SK-N-SH (cell line): ENCODE results near the gene DLG2. TPM values are rescaled to one million over a fixed set of nuclear protein-coding genes. Genes with fewer than 3 reads are reported as not detected.
A peak's percentile ranks its signal among the peaks of the same experiment; 100 is the strongest.

ENCODE experiments used
- CTCF ChIA-PET: fragments of 300-600, 350-600 bp; formaldehyde crosslinking; extraction: SDS; loops from one replicate; lab custom pipeline; 2021; lab: Yijun Ruan, JAX
- POLR2A ChIA-PET: fragments of 350-600 bp; sonication (Branson Sonifier 250); formaldehyde crosslinking; extraction: SDS; loops from one replicate; lab custom pipeline; 2020; ENCODE audit warnings: antibody characterized with exemption, inconsistent platforms; lab: Yijun Ruan, JAX
- DNase-seq: peaks from one replicate; pipeline ENCODE4 v3.0.0; 2012
- H2AFZ ChIP-seq: fragments of 200-600 bp; sonication (generic); 2 replicates; pipeline ENCODE4 v1.8.1; 2016; ENCODE audit warnings: antibody characterized with exemption, mild to moderate bottlenecking, low read depth
- H3F3A ChIP-seq: fragments of 200-600 bp; sonication (generic); replicated peaks from 2 replicates; pipeline ENCODE3; 2016; ENCODE audit warnings: antibody characterized with exemption, mild to moderate bottlenecking; ENCODE audit not compliant: insufficient read depth
- H3K27ac ChIP-seq, 2 experiments: fragments of 200-500 bp in 1 of 2; fragments of 200-600 bp in 1 of 2; sonication (Bioruptor generic) in 1 of 2; sonication (generic), shearing (Covaris generic) in 1 of 2; 2 replicates each; pipeline versions ENCODE4 v1.5.1 to v1.6.1; 2014 to 2016; ENCODE audit warnings: low read depth in 2 of 2, inconsistent platforms in 1 of 2, low read length in 1 of 2, mild to moderate bottlenecking in 1 of 2, mixed read lengths in 1 of 2
- H3K27me3 ChIP-seq: fragments of 200-600 bp; sonication (generic), shearing (Covaris generic); 2 replicates; pipeline ENCODE4 v1.6.1; 2016; ENCODE audit warnings: mixed run types; ENCODE audit not compliant: insufficient read depth
- H3K36me3 ChIP-seq, 2 experiments: fragments of 200-500 bp in 1 of 2; fragments of 200-600 bp in 1 of 2; sonication (Bioruptor generic) in 1 of 2; sonication (generic) in 1 of 2; replicated peaks in 1 of 2; 2 replicates each; pipeline versions ENCODE3 to v1.5.1; 2014 to 2016; ENCODE audit warnings: low read length in 1 of 2, mild to moderate bottlenecking in 1 of 2; ENCODE audit not compliant: insufficient read depth in 2 of 2, control insufficient read depth in 1 of 2
- H3K4me1 ChIP-seq, 2 experiments: fragments of 200-500 bp in 1 of 2; fragments of 200-600 bp in 1 of 2; sonication (Bioruptor generic) in 1 of 2; sonication (generic), shearing (Covaris generic) in 1 of 2; 2 replicates each; pipeline versions ENCODE4 v1.5.1 to v1.6.1; 2014 to 2016; ENCODE audit warnings: low read depth in 1 of 2, low read length in 1 of 2, mixed run types in 1 of 2; ENCODE audit not compliant: insufficient read depth in 2 of 2, control insufficient read depth in 1 of 2
- H3K4me2 ChIP-seq: fragments of 200-600 bp; sonication (generic), shearing (Covaris generic); 2 replicates; pipeline ENCODE4 v1.6.1; 2017; ENCODE audit warnings: mixed run types
- H3K4me3 ChIP-seq, 2 experiments: fragments of 200-500 bp in 1 of 2; fragments of 200-600 bp in 1 of 2; sonication (Bioruptor generic) in 1 of 2; sonication (generic), shearing (Covaris generic) in 1 of 2; 2 replicates each; pipeline versions ENCODE4 v1.5.1 to v1.8.1; 2014 to 2016; ENCODE audit warnings: low read depth in 2 of 2, inconsistent platforms in 1 of 2, low read length in 1 of 2, mild to moderate bottlenecking in 1 of 2, mixed read lengths in 1 of 2, moderate library complexity in 1 of 2
- H3K79me2 ChIP-seq: fragments of 200-600 bp; sonication (generic); 2 replicates; pipeline ENCODE4 v1.8.1; 2017; ENCODE audit warnings: mild to moderate bottlenecking; ENCODE audit not compliant: insufficient read depth
- H3K9ac ChIP-seq: fragments of 200-600 bp; sonication (generic); 2 replicates; pipeline ENCODE4 v1.6.1; 2017; ENCODE audit warnings: mixed run types
- H3K9me2 ChIP-seq: fragments of 200-600 bp; sonication (generic); 2 replicates; pipeline ENCODE4 v1.6.1; 2017; ENCODE audit warnings: mixed run types
- H3K9me3 ChIP-seq: fragments of 200-600 bp; sonication (generic); 2 replicates; pipeline ENCODE4 v1.6.1; 2017; ENCODE audit warnings: mixed run types, mild to moderate bottlenecking, moderate library complexity
- H4K20me1 ChIP-seq: fragments of 200-600 bp; sonication (generic); 2 replicates; pipeline ENCODE4 v1.6.1; 2017; ENCODE audit warnings: mild to moderate bottlenecking, mixed run types; ENCODE audit not compliant: insufficient read depth
- CTCF ChIP-seq: fragments of 200-600 bp; sonication (generic); IDR thresholded peaks from 2 replicates; pipeline ENCODE4 v1.6.1; 2017; ENCODE audit warnings: antibody characterized with exemption, mild to moderate bottlenecking, moderate library complexity
- ELF1 ChIP-seq: IDR thresholded peaks from 2 replicates; pipeline ENCODE4 v1.4.0; 2012
- EP300 ChIP-seq, 2 experiments: IDR thresholded peaks; 2 replicates each; pipeline versions ENCODE4 v1.4.0 to v1.6.1; 2012; ENCODE audit warnings: borderline replicate concordance in 1 of 2, low read depth in 1 of 2, low read length in 1 of 2
- FOSL2 ChIP-seq: IDR thresholded peaks from 2 replicates; pipeline ENCODE4 v1.4.0; 2012; ENCODE audit warnings: low read depth, mild to moderate bottlenecking, moderate library complexity, borderline replicate concordance
- FOXM1 ChIP-seq: IDR thresholded peaks from 2 replicates; pipeline ENCODE4 v1.4.0; 2012; ENCODE audit warnings: low read depth, mild to moderate bottlenecking
- GABPA ChIP-seq: IDR thresholded peaks from 2 replicates; pipeline ENCODE4 v1.4.0; 2012; ENCODE audit warnings: low read depth, mild to moderate bottlenecking
- GATA2 ChIP-seq: sonication (generic); formaldehyde crosslinking; IDR thresholded peaks from 2 replicates; pipeline ENCODE4 v1.5.0; 2020; ENCODE audit warnings: mild to moderate bottlenecking, missing genetic modification reagents
- JUND ChIP-seq: IDR thresholded peaks from 2 replicates; pipeline ENCODE4 v1.4.0; 2012
- MAX ChIP-seq: IDR thresholded peaks from 2 replicates; pipeline ENCODE4 v1.4.0; 2012; ENCODE audit warnings: low read depth
- MEF2A ChIP-seq: IDR thresholded peaks from 2 replicates; pipeline ENCODE4 v1.4.0; 2012; ENCODE audit warnings: low read depth, borderline replicate concordance
- MXI1 ChIP-seq: IDR thresholded peaks from 2 replicates; pipeline ENCODE4 v1.6.1; 2012; ENCODE audit warnings: mild to moderate bottlenecking, low read depth, low read length, improper control_type of control experiment
- NFIC ChIP-seq: IDR thresholded peaks from 2 replicates; pipeline ENCODE4 v1.4.0; 2012; ENCODE audit warnings: borderline replicate concordance
- NRF1 ChIP-seq: IDR thresholded peaks from 2 replicates; pipeline ENCODE4 v1.6.1; 2012; ENCODE audit warnings: low read depth, mild to moderate bottlenecking, low read length
- RAD21 ChIP-seq: IDR thresholded peaks from 2 replicates; pipeline ENCODE4 v1.6.1; 2012; ENCODE audit warnings: mild to moderate bottlenecking, low read length
- RCOR1 ChIP-seq: fragments of 150-350 bp; IDR thresholded peaks from 2 replicates; pipeline ENCODE4 v1.6.1; 2017; ENCODE audit warnings: antibody characterized with exemption, low read length
- RFX5 ChIP-seq: IDR thresholded peaks from 2 replicates; pipeline ENCODE4 v1.6.1; 2012; ENCODE audit warnings: mild to moderate bottlenecking, improper control_type of control experiment, low read length
- SMC3 ChIP-seq: IDR thresholded peaks from 2 replicates; pipeline ENCODE4 v1.6.1; 2012; ENCODE audit warnings: low read depth, low read length, improper control_type of control experiment
- TAF1 ChIP-seq: IDR thresholded peaks from 2 replicates; pipeline ENCODE4 v1.6.1; 2012; ENCODE audit warnings: low read depth, mild to moderate bottlenecking, low read length, moderate library complexity, borderline replicate concordance
- USF2 ChIP-seq: fragments of 150-350 bp; IDR thresholded peaks from 2 replicates; pipeline ENCODE4 v1.6.1; 2017; ENCODE audit warnings: antibody characterized with exemption, low read length, low read depth, borderline replicate concordance
- ZBTB33 ChIP-seq: IDR thresholded peaks from 2 replicates; pipeline ENCODE4 v1.4.0; 2012; ENCODE audit warnings: low read depth, borderline replicate concordance
- WGBS: methylation state at CpG from one replicate; pipeline ENCODE4 v1.1.6; 2017; ENCODE audit warnings: low lambda C conversion rate; 5-methylcytosine and 5-hydroxymethylcytosine counted together
- polyA plus RNA-seq, 3 experiments: library from polyadenylated mRNA; depleted of rRNA; stranded (reverse); fragments of >200 nt; gene quantifications; 2 replicates each; pipeline ENCODE4 v1.2.3, GENCODE V29; 2012

DLG2 gene
- polyA plus RNA-seq, 1 of the 3 experiments (the other 2 are of a cell fraction), result 0.21 TPM

GRCh38 chr11:83823461-83824025 lies 1803.6 kb downstream of the DLG2 start:
- DNase-seq, result no peak
- TF ChIP-seq GATA2 (CRISPR knock-in tag), result no peak
- TF ChIP-seq GABPA, result no peak
- TF ChIP-seq RCOR1, result no peak
- TF ChIP-seq MEF2A, result no peak
- TF ChIP-seq MAX, result no peak
- TF ChIP-seq TAF1, result no peak
- no peak for TF ChIP-seq USF2
- no peak for TF ChIP-seq JUND
- Histone ChIP-seq H4K20me1 (no peaks in the 10 kb centered on the region), H2AFZ (peak overlapping the region; percentile 80), H3K9me3 (no peaks in the 10 kb centered on the region), H3K4me1 (peaks cover 0 to 31% of the 10 kb centered on the region in 2 experiments; a peak in 1 of 4 replicates), H3K4me3 (no peak overlapping the region), H3K9me2 (no peaks in the 10 kb centered on the region), H3K27me3 (no peaks in the 10 kb centered on the region), H3K36me3 (no peaks in the 10 kb centered on the region), H3K79me2 (no peaks in the 10 kb centered on the region), H3F3A (peaks cover 18% of the 10 kb centered on the region), H3K4me2 (no peak overlapping the region), H3K9ac (no peak overlapping the region), H3K27ac (no peak overlapping the region)
- ChIA-PET CTCF (interaction anchor here (0.6 to 5.4 kb wide), 10 partner anchors 12 to 1105 kb away, joined by 3 to 36 read pairs (median 4); partner anchors contain the start of gene PRCP), POLR2A (no interaction called here)
- 55% methylated on average over 7 of the region's 7 CpGs for WGBS

GRCh38 chr11:83819931-83820549 lies 1807.1 kb downstream of the DLG2 start:
- ChIA-PET POLR2A (no interaction called here), CTCF (interaction anchor here (0.6 to 8.1 kb wide), 80 partner anchors 8 to 1134 kb away, joined by 3 to 171 read pairs (median 4); partner anchors contain the start of genes CCDC90B and DDIAS)
- no peaks in the 10 kb centered on the region for H3K36me3 ChIP-seq
- no peak overlapping the region for H3K4me3 ChIP-seq
- H4K20me1 ChIP-seq, result no peaks in the 10 kb centered on the region
- WGBS, result 3% methylated on average over 2 of the region's 2 CpGs
- no peaks in the 10 kb centered on the region for H3K9me3 ChIP-seq
- H3K4me2 ChIP-seq, result no peak overlapping the region
- 0 out of 2 replicates have a peak overlapping the region, but pooled peaks have one; percentile 10 for H2AFZ ChIP-seq
- no peaks in the 10 kb centered on the region for H3K79me2 ChIP-seq
- H3K27ac ChIP-seq, result no peak overlapping the region
- DNase-seq, result peak; percentile 29
- no peaks in the 10 kb centered on the region for H3K27me3 ChIP-seq
- H3K9me2 ChIP-seq, result no peaks in the 10 kb centered on the region
- peaks cover 16% of the 10 kb centered on the region for H3F3A ChIP-seq
- H3K9ac ChIP-seq, result no peak overlapping the region
- peaks cover 2 to 30% of the 10 kb centered on the region in 2 experiments; a peak in 3 of 4 replicates for H3K4me1 ChIP-seq
- TF ChIP-seq EP300 (IDR thresholded peaks at IDR 0.05; ENCODE audit: borderline replicate concordance in 1 of 2, low read depth in 1 of 2, low read length in 1 of 2) (no peak), NFIC (peak; percentile 67; the same call in 1 of the 2 replicates), ZBTB33 (no peak), CTCF (peak; percentile 80), SMC3 (peak; percentile 65), TAF1 (no peak), MXI1 (no peak), RFX5 (no peak), FOXM1 (no peak), USF2 (no peak), RAD21 (peak; percentile 95), FOSL2 (no peak), ELF1 (no peak), NRF1 (no peak)
